ENCODE measurements around the gene XPNPEP1. TPM values are rescaled to one million over a fixed set of nuclear protein-coding genes. Genes with fewer than 3 reads are reported as not detected.

Gene XPNPEP1
- total and polyA plus RNA-seq, 2 donors from 2014 or later = 34.4 to 62.4 TPM

- Histone ChIP-seq H3K27me3 (ENCODE audit: control insufficient read depth, insufficient read depth, low read length) (no peaks in the 10 kb centered on the region), H3K36me3 (ENCODE audit: control insufficient read depth in 2 of 3, insufficient read depth in 3 of 3, low read length in 3 of 3) (no peaks in the 10 kb centered on the region), H3K27ac (ENCODE audit: low read depth in 2 of 2, low read length in 2 of 2) (peak overlapping the region; percentile 1 to 51), H3K9ac (ENCODE audit: low read length in 3 of 3) (peak overlapping the region in 1 of 3 donors; percentile 9), H3K4me3 (ENCODE audit: low read length in 3 of 3) (no peak overlapping the region), H3K4me1 (ENCODE audit: control insufficient read depth in 2 of 3, insufficient read depth in 2 of 3, low read depth in 1 of 3, low read length in 3 of 3) (peaks cover 3 to 23% (median 17%) of the 10 kb centered on the region in 3 donors), H3K9me3 (ENCODE audit: control insufficient read depth in 2 of 3, insufficient read depth in 1 of 3, low read length in 3 of 3) (no peaks in the 10 kb centered on the region)
- intact Hi-C loops (cut with DNase I) = no loop called here
- peak in 2 of 5 donors; percentile 50 to 83 for DNase-seq
- FAIRE-seq = no peak
- no peak for TF ChIP-seq CTCF (IDR thresholded peaks at IDR 0.05; ENCODE audit: borderline replicate concordance, extremely low read depth, insufficient read depth)
These were observed 24.5 kb downstream of the XPNPEP1 start for GRCh38 chr10:109898666-109899355.

GRCh38 chr10:109898007-109898406 is 25.3 kb downstream of the XPNPEP1 start:
- Histone ChIP-seq H3K27me3 (ENCODE audit: control insufficient read depth, insufficient read depth, low read length) (no peaks in the 10 kb centered on the region), H3K9ac (ENCODE audit: low read length in 3 of 3) (no peak overlapping the region), H3K36me3 (ENCODE audit: control insufficient read depth in 2 of 3, insufficient read depth in 3 of 3, low read length in 3 of 3) (no peaks in the 10 kb centered on the region), H3K27ac (ENCODE audit: low read depth in 2 of 2, low read length in 2 of 2) (peak overlapping the region in 1 of 2 donors; percentile 1), H3K4me3 (ENCODE audit: low read length in 3 of 3) (no peak overlapping the region), H3K9me3 (ENCODE audit: control insufficient read depth in 2 of 3, insufficient read depth in 1 of 3, low read length in 3 of 3) (no peaks in the 10 kb centered on the region), H3K4me1 (ENCODE audit: control insufficient read depth in 2 of 3, insufficient read depth in 2 of 3, low read depth in 1 of 3, low read length in 3 of 3) (peaks cover 3 to 23% (median 18%) of the 10 kb centered on the region in 3 donors)
- TF ChIP-seq CTCF (IDR thresholded peaks at IDR 0.05; ENCODE audit: borderline replicate concordance, extremely low read depth, insufficient read depth) = no peak
- DNase-seq (no peak), FAIRE-seq (no peak)
- intact Hi-C loops (cut with DNase I) = no loop called here

GRCh38 chr10:109895848-109896247 is 27.5 kb downstream of the XPNPEP1 start:
- no peak overlapping the region for H3K27ac ChIP-seq (ENCODE audit: low read depth in 2 of 2, low read length in 2 of 2)
- H3K4me3 ChIP-seq (ENCODE audit: low read length in 3 of 3) = no peak overlapping the region
- H3K9ac ChIP-seq (ENCODE audit: low read length in 3 of 3) = no peak overlapping the region
- peaks cover 0 to 13% (median 7%) of the 10 kb centered on the region in 3 donors for H3K36me3 ChIP-seq (ENCODE audit: control insufficient read depth in 2 of 3, insufficient read depth in 3 of 3, low read length in 3 of 3)
- intact Hi-C loops (cut with DNase I) = no loop called here
- H3K9me3 ChIP-seq (ENCODE audit: control insufficient read depth in 2 of 3, insufficient read depth in 1 of 3, low read length in 3 of 3) = no peaks in the 10 kb centered on the region
- no peak for DNase-seq
- H3K4me1 ChIP-seq (ENCODE audit: control insufficient read depth in 2 of 3, insufficient read depth in 2 of 3, low read depth in 1 of 3, low read length in 3 of 3) = peaks cover 3 to 23% (median 18%) of the 10 kb centered on the region in 3 donors
- no peak for FAIRE-seq
- no peaks in the 10 kb centered on the region for H3K27me3 ChIP-seq (ENCODE audit: control insufficient read depth, insufficient read depth, low read length)
- no peak for TF ChIP-seq CTCF (IDR thresholded peaks at IDR 0.05; ENCODE audit: borderline replicate concordance, extremely low read depth, insufficient read depth)

Measured in kidney (tissue), 14 donors.